HL-60/S4 (cell line): ENCODE results near the gene TEX2.

Experiments used
- in situ Hi-C: fragments of 300-500 bp; cut with MboI; formaldehyde crosslinking; loops from 2 replicates; pipeline ENCODE4 v1.14.3; 2022; ENCODE audit warnings: low sequenced_read_pairs

The TEX2 gene

GRCh38 chr17:64148699-64149098, 114.4 kb downstream of the TEX2 start:
- in situ Hi-C loops = no loop called here

- in situ Hi-C loops = no loop called here
These were observed 114.9 kb downstream of the TEX2 start for GRCh38 chr17:64148017-64148631.

GRCh38 chr17:64147110-64148016, 115.7 kb downstream of the TEX2 start:
- in situ Hi-C loops = no loop called here

- in situ Hi-C loops = no loop called here
These were observed 116.5 kb downstream of the TEX2 start for GRCh38 chr17:64146418-64147109.

GRCh38 chr17:64145751-64146417, 117.2 kb downstream of the TEX2 start:
- in situ Hi-C loops = no loop called here

GRCh38 chr17:64145375-64145750, 117.7 kb downstream of the TEX2 start:
- in situ Hi-C loops = no loop called here

- in situ Hi-C loops = loop anchor here (10.0 kb wide), 1 partner anchor 215 kb away; no protein-coding TSS in a partner anchor
These were observed 123.5 kb downstream of the TEX2 start for GRCh38 chr17:64139542-64139941.

- in situ Hi-C loops = loop anchor here (10.0 kb wide), 1 partner anchor 214 kb away; no protein-coding TSS in a partner anchor
These were observed 124.6 kb downstream of the TEX2 start for GRCh38 chr17:64138441-64138840.

- in situ Hi-C loops = loop anchor here (10.0 kb wide), 1 partner anchor 210 kb away; no protein-coding TSS in a partner anchor
These were observed 128.1 kb downstream of the TEX2 start for GRCh38 chr17:64135000-64135399.

- in situ Hi-C loops = loop anchor here (10.0 kb wide), 1 partner anchor 210 kb away; no protein-coding TSS in a partner anchor
These were observed 128.7 kb downstream of the TEX2 start for GRCh38 chr17:64134216-64134970.

- in situ Hi-C loops = loop anchor here (10.0 kb wide), 1 partner anchor 209 kb away; no protein-coding TSS in a partner anchor
These were observed 129.4 kb downstream of the TEX2 start for GRCh38 chr17:64133546-64134215.

GRCh38 chr17:64131606-64132270, 131.3 kb downstream of the TEX2 start:
- in situ Hi-C loops = loop anchor here (10.0 kb wide), 1 partner anchor 207 kb away; no protein-coding TSS in a partner anchor

GRCh38 chr17:64130559-64131001, 132.5 kb downstream of the TEX2 start:
- in situ Hi-C loops = loop anchor here (10.0 kb wide), 1 partner anchor 206 kb away; no protein-coding TSS in a partner anchor

GRCh38 chr17:64129765-64130558, 133.1 kb downstream of the TEX2 start, which contains the start of gene ERN1:
Gene ERN1 (minus strand): TSS chr17:64130144. CDS start chr17:64130029, 115 bp downstream.
- in situ Hi-C loops = loop anchor here (10.0 kb wide), 1 partner anchor 205 kb away; no protein-coding TSS in a partner anchor

- in situ Hi-C loops = no loop called here
These were observed 133.6 kb downstream of the TEX2 start for GRCh38 chr17:64129515-64129764.

GRCh38 chr17:64128787-64129514, 134.1 kb downstream of the TEX2 start:
- in situ Hi-C loops = no loop called here

- in situ Hi-C loops = no loop called here
These were observed 136.1 kb downstream of the TEX2 start for GRCh38 chr17:64126918-64127317.
